Prostate gland (tissue), 2 donors: ENCODE measurements around the gene DEFB112.

Experiments used
- CTCF ChIP-seq, 4 experiments: fragments of 200-600 bp in 2 of 4; fragments of 450-650 bp in 2 of 4; sonication (generic) in 2 of 4; IDR thresholded peaks; 1 replicate in 3 of 4; 2 replicates in 1 of 4; pipeline ENCODE4 v1.5.1; 2016 to 2019; ENCODE audit warnings: antibody characterized with exemption in 4 of 4, mild to moderate bottlenecking in 2 of 4, moderate library complexity in 2 of 4
- POLR2A ChIP-seq: fragments of 450-650 bp; IDR thresholded peaks from one replicate; pipeline ENCODE4 v1.6.1; 2016; ENCODE audit warnings: antibody characterized with exemption, mild to moderate bottlenecking

DNA sequence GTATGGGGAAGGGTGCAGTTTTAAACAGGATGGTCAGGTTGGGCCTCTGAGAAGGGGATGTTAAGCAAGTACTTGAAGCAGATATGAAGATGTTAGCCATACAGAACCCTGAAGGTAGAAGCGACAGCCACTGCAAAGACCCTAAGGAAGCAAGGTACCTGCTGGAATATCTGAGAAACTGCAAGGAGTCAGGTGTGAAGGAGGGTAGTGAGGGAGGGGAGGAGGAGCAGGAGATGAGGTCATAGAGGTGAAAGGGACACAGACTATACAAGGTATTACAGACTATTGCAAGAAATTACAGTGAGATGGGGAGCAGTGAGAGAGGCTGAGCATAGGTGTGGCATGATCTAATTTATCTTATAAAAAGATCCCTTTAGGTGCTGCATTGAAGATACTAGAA is 22.2 kb upstream of the DEFB112 start:
- TF ChIP-seq CTCF (IDR thresholded peaks at IDR 0.05), result no peak
- no peak for TF ChIP-seq POLR2A
